Liver (tissue), 9 donors: ENCODE data around the gene DDR2. TPM values are rescaled to one million over a fixed set of nuclear protein-coding genes. Genes with fewer than 3 reads are reported as not detected.

Source experiments
- DNase-seq: peaks from one replicate; pipeline ENCODE4 v3.0.0-alpha.2; 2017; ENCODE audit warnings: low spot score
- H3K27ac ChIP-seq, 2 donors: one replicate each; pipeline ENCODE4 v1.7.0; 2013; ENCODE audit warnings: inconsistent platforms in 2 of 2, low read length in 2 of 2, control low read depth in 1 of 2, low read depth in 1 of 2, mild to moderate bottlenecking in 1 of 2
- H3K27me3 ChIP-seq, 4 donors: one replicate each; pipeline versions ENCODE4 v1.6.1 to v1.7.0; 2013; ENCODE audit warnings: low read length in 3 of 4, inconsistent platforms in 1 of 4, mild to moderate bottlenecking in 1 of 4, moderate library complexity in 1 of 4; ENCODE audit not compliant: control insufficient read depth in 4 of 4, insufficient read depth in 4 of 4
- H3K36me3 ChIP-seq, 4 donors: one replicate each; pipeline versions ENCODE4 v1.6.1 to v1.7.0; 2013; ENCODE audit warnings: low read length in 3 of 4, mild to moderate bottlenecking in 3 of 4, low read depth in 1 of 4, moderate library complexity in 1 of 4; ENCODE audit not compliant: control insufficient read depth in 4 of 4, insufficient read depth in 3 of 4
- H3K4me1 ChIP-seq, 4 donors: one replicate each; pipeline versions ENCODE4 v1.6.1 to v1.7.0; 2013; ENCODE audit warnings: low read length in 3 of 4, mild to moderate bottlenecking in 3 of 4, moderate library complexity in 1 of 4; ENCODE audit not compliant: control insufficient read depth in 4 of 4, insufficient read depth in 4 of 4
- H3K4me3 ChIP-seq, 3 donors: one replicate each; pipeline versions ENCODE4 v1.6.1 to v1.7.0; 2013; ENCODE audit warnings: low read length in 3 of 3, control low read depth in 1 of 3, low read depth in 1 of 3, mild to moderate bottlenecking in 1 of 3
- H3K9ac ChIP-seq, 2 donors: one replicate each; pipeline ENCODE4 v1.7.0; 2013; ENCODE audit warnings: low read length in 2 of 2, mild to moderate bottlenecking in 2 of 2, moderate library complexity in 2 of 2, control low read depth in 1 of 2, low read depth in 1 of 2
- H3K9me3 ChIP-seq, 4 donors: one replicate each; pipeline versions ENCODE4 v1.6.1 to v1.7.0; 2013; ENCODE audit warnings: low read length in 3 of 4; ENCODE audit not compliant: control insufficient read depth in 4 of 4
- ATF3 ChIP-seq: IDR thresholded peaks from 2 replicates; pipeline ENCODE4 v1.6.1; 2016; ENCODE audit warnings: antibody characterized with exemption
- CTCF ChIP-seq: fragments of 150-350 bp; IDR thresholded peaks from 2 replicates; pipeline ENCODE4 v1.5.1; 2017; ENCODE audit warnings: improper control_type of control experiment, low read depth, low read length; ENCODE audit not compliant: missing input control
- EGR1 ChIP-seq, 2 donors: IDR thresholded peaks; 2 replicates each; pipeline ENCODE4 v1.6.1; 2016 to 2018; ENCODE audit warnings: antibody characterized with exemption in 2 of 2, low read depth in 2 of 2
- FOXA1 ChIP-seq: IDR thresholded peaks from 2 replicates; pipeline ENCODE4 v1.6.1; 2016; ENCODE audit warnings: antibody characterized with exemption
- FOXA2 ChIP-seq: IDR thresholded peaks from 2 replicates; pipeline ENCODE4 v1.6.1; 2016; ENCODE audit warnings: antibody characterized with exemption
- GABPA ChIP-seq, 2 donors: IDR thresholded peaks in 1 of 2; conservative IDR thresholded peaks in 1 of 2; 2 replicates each; pipeline ENCODE4 v1.6.1; 2016; ENCODE audit warnings: antibody characterized with exemption in 2 of 2, mild to moderate bottlenecking in 1 of 2, moderate library complexity in 1 of 2
- HNF4A ChIP-seq, 2 donors: conservative IDR thresholded peaks; 2 replicates each; pipeline ENCODE4 v1.6.1; 2016; ENCODE audit warnings: antibody characterized with exemption in 2 of 2, mild to moderate bottlenecking in 2 of 2
- HNF4G ChIP-seq: IDR thresholded peaks from 2 replicates; pipeline ENCODE4 v1.6.1; 2016; ENCODE audit warnings: antibody characterized with exemption
- JUND ChIP-seq, 2 donors: IDR thresholded peaks; 2 replicates each; pipeline ENCODE4 v1.6.1; 2016; ENCODE audit warnings: antibody characterized with exemption in 2 of 2
- MAX ChIP-seq: IDR thresholded peaks from 2 replicates; pipeline ENCODE4 v1.6.1; 2016; ENCODE audit warnings: antibody characterized with exemption
- NR2F2 ChIP-seq: IDR thresholded peaks from 2 replicates; pipeline ENCODE4 v1.6.1; 2016; ENCODE audit warnings: antibody characterized with exemption
- RAD21 ChIP-seq, 2 donors: IDR thresholded peaks; 2 replicates each; pipeline ENCODE4 v1.6.1; 2016; ENCODE audit warnings: antibody characterized with exemption in 2 of 2, mild to moderate bottlenecking in 2 of 2
- REST ChIP-seq: IDR thresholded peaks from 2 replicates; pipeline ENCODE4 v1.6.1; 2016; ENCODE audit warnings: antibody characterized with exemption, mild to moderate bottlenecking
- RXRA ChIP-seq, 2 donors: IDR thresholded peaks; 2 replicates each; pipeline ENCODE4 v1.6.1; 2017 to 2018; ENCODE audit warnings: antibody characterized with exemption in 2 of 2, mild to moderate bottlenecking in 1 of 2
- SP1 ChIP-seq: IDR thresholded peaks from 2 replicates; pipeline ENCODE4 v1.6.1; 2018; ENCODE audit warnings: antibody characterized with exemption, mild to moderate bottlenecking
- TAF1 ChIP-seq: conservative IDR thresholded peaks from 2 replicates; pipeline ENCODE4 v1.6.1; 2016; ENCODE audit warnings: antibody characterized with exemption, mild to moderate bottlenecking
- YY1 ChIP-seq: IDR thresholded peaks from 2 replicates; pipeline ENCODE4 v1.6.1; 2016; ENCODE audit warnings: antibody characterized with exemption, mild to moderate bottlenecking
- ZBTB33 ChIP-seq: IDR thresholded peaks from 2 replicates; pipeline ENCODE4 v1.6.1; 2016; ENCODE audit warnings: antibody characterized with exemption
- WGBS: extraction: QIAGEN DNeasy Blood & Tissue Kit; methylation state at CpG from one replicate; pipeline ENCODE4 v1.1.7; 2013; 5-methylcytosine and 5-hydroxymethylcytosine counted together
- polyA plus RNA-seq, 2 donors: library from polyadenylated mRNA; stranded (reverse) in 1 of 2; unstranded in 1 of 2; fragments of 200-250 nt in 1 of 2; fragments of >200 nt in 1 of 2; fragmentation: Nextera tagmentation in 1 of 2; extraction: Ambion mirVana in 1 of 2; gene quantifications; one replicate each; pipeline versions ENCODE4 v1.2.1 to v1.2.3, GENCODE V29; 2013 to 2015
- total RNA-seq, 2 donors: library from RNA; depleted of rRNA; stranded (reverse); fragments of >200 nt; gene quantifications; one replicate each; pipeline ENCODE4 v1.2.3, GENCODE V29; 2014
- donor health status: healthy.
- donor health status: healthy.
- donor health status: healthy.
- donor health status: healthy.
- donor health status: healthy.

The DDR2 gene
- total and polyA plus RNA-seq, 4 donors = 1.2 to 6.4 (median 2.1) TPM

- no peaks in the 10 kb centered on the region for H3K27me3 ChIP-seq
- H3K36me3 ChIP-seq = no peaks in the 10 kb centered on the region
- H3K9me3 ChIP-seq = no peaks in the 10 kb centered on the region
- no peak overlapping the region for H3K4me3 ChIP-seq
- no peak for TF ChIP-seq EGR1 (IDR thresholded peaks at IDR 0.05; ENCODE audit: low read depth in 2 of 2)
- TF ChIP-seq YY1 = no peak
- no peak for TF ChIP-seq HNF4A (conservative IDR thresholded peaks at IDR 0.05)
- TF ChIP-seq REST = no peak
- TF ChIP-seq GABPA (IDR thresholded peaks at IDR 0.05 in 1 of 2, conservative IDR thresholded peaks at IDR 0.05 in 1 of 2) = no peak
- TF ChIP-seq FOXA1 = no peak
- TF ChIP-seq MAX = no peak
- no peak for TF ChIP-seq RXRA (IDR thresholded peaks at IDR 0.05)
- TF ChIP-seq ATF3 = no peak
- TF ChIP-seq JUND (IDR thresholded peaks at IDR 0.05) = no peak
- no peak for TF ChIP-seq RAD21 (IDR thresholded peaks at IDR 0.05)
- TF ChIP-seq NR2F2 = no peak
- TF ChIP-seq SP1 = no peak
- no peak for TF ChIP-seq FOXA2
- no peak for TF ChIP-seq TAF1
- no peak for TF ChIP-seq HNF4G
- no peak for TF ChIP-seq CTCF
- no peaks in the 10 kb centered on the region for H3K4me1 ChIP-seq
- DNase-seq = no peak
- H3K9ac ChIP-seq = no peak overlapping the region
- H3K27ac ChIP-seq = no peak overlapping the region
- 92% methylated on average over 1 of the region's 1 CpG for WGBS
Measured at GRCh38 chr1:162720996-162721395, 88.7 kb downstream of the DDR2 start.

- no peak for TF ChIP-seq HNF4G
- TF ChIP-seq GABPA (IDR thresholded peaks at IDR 0.05 in 1 of 2, conservative IDR thresholded peaks at IDR 0.05 in 1 of 2) = no peak
- TF ChIP-seq RAD21 (IDR thresholded peaks at IDR 0.05) = no peak
- TF ChIP-seq ZBTB33 = no peak
- TF ChIP-seq YY1 = no peak
- TF ChIP-seq NR2F2 = no peak
- TF ChIP-seq CTCF = no peak
- no peak for TF ChIP-seq EGR1 (IDR thresholded peaks at IDR 0.05; ENCODE audit: low read depth in 2 of 2)
- TF ChIP-seq SP1 = no peak
- no peak for TF ChIP-seq HNF4A (conservative IDR thresholded peaks at IDR 0.05)
- no peak for TF ChIP-seq JUND (IDR thresholded peaks at IDR 0.05)
- TF ChIP-seq FOXA1 = no peak
- no peak for TF ChIP-seq TAF1
- H3K27ac ChIP-seq = no peak overlapping the region
- DNase-seq = no peak
- no peaks in the 10 kb centered on the region for H3K27me3 ChIP-seq
- H3K4me1 ChIP-seq = no peaks in the 10 kb centered on the region
- H3K4me3 ChIP-seq = no peak overlapping the region
- H3K36me3 ChIP-seq = no peaks in the 10 kb centered on the region
- no peaks in the 10 kb centered on the region for H3K9me3 ChIP-seq
- no peak overlapping the region for H3K9ac ChIP-seq
Measured at GRCh38 chr1:162721471-162721870, 89.2 kb downstream of the DDR2 start.
